Measurements from ENCODE around the gene OR11H6. TPM values are rescaled to one million over a fixed set of nuclear protein-coding genes. Genes with fewer than 3 reads are reported as not detected.

OR11H6 gene
- total RNA-seq, 4 donors from 2014 or later: not detected

DNA sequence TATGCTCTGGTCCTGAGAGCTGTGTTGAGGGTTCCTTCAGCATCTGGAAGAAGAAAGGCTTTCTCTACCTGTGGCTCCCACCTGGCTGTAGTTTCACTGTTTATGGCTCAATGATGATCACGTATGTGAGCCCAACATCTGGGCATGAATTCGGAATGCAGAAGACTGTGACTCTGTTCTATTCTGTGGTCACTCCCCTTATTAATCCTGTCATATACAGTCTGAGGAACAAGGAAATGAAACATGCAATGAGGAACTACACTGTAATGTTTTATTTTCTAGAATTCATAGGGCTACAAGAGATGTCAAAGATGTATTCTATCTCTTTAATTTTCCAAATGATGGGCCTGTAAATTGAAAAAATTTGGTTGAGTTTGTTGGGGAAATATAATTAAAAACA lies 43.6 kb upstream of the OR11H6 start:
- no peaks in the 10 kb centered on the region for H3K27me3 ChIP-seq
- no peaks in the 10 kb centered on the region for H3K9me3 ChIP-seq
- H3K4me3 ChIP-seq: no peak overlapping the region
- WGBS, 2 donors (ENCODE audit: low coverage in 1 of 2): 45 to 63% methylated on average over 2 of the region's 2 CpGs
- TF ChIP-seq, protein P1, sequence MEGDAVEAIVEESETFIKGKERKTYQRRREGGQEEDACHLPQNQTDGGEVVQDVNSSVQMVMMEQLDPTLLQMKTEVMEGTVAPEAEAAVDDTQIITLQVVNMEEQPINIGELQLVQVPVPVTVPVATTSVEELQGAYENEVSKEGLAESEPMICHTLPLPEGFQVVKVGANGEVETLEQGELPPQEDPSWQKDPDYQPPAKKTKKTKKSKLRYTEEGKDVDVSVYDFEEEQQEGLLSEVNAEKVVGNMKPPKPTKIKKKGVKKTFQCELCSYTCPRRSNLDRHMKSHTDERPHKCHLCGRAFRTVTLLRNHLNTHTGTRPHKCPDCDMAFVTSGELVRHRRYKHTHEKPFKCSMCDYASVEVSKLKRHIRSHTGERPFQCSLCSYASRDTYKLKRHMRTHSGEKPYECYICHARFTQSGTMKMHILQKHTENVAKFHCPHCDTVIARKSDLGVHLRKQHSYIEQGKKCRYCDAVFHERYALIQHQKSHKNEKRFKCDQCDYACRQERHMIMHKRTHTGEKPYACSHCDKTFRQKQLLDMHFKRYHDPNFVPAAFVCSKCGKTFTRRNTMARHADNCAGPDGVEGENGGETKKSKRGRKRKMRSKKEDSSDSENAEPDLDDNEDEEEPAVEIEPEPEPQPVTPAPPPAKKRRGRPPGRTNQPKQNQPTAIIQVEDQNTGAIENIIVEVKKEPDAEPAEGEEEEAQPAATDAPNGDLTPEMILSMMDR (IDR thresholded peaks at IDR 0.05): no peak
- no peak for TF ChIP-seq POLR2AphosphoS5 (IDR thresholded peaks at IDR 0.05)
- TF ChIP-seq EP300 (IDR thresholded peaks at IDR 0.05; ENCODE audit: low read depth): no peak
- no peak for TF ChIP-seq POLR2A (IDR thresholded peaks at IDR 0.05)
- intact Hi-C loops (cut with DNase I; ENCODE audit: low total_unique reads) (no loop called here), in situ Hi-C loops (cut with MboI; ENCODE audit: low pct_ligation_motif_present in 1 of 4, low pct_unique_long_range_greater_than_20kb in 1 of 4, low sequenced_read_pairs in 3 of 4) (no loop called here)
- no peak for DNase-seq
- no peaks in the 10 kb centered on the region for H3K4me1 ChIP-seq
- H3K27ac ChIP-seq: peak overlapping the region in 1 of 4 donors; percentile 25
- H3K36me3 ChIP-seq: no peaks in the 10 kb centered on the region

DNA sequence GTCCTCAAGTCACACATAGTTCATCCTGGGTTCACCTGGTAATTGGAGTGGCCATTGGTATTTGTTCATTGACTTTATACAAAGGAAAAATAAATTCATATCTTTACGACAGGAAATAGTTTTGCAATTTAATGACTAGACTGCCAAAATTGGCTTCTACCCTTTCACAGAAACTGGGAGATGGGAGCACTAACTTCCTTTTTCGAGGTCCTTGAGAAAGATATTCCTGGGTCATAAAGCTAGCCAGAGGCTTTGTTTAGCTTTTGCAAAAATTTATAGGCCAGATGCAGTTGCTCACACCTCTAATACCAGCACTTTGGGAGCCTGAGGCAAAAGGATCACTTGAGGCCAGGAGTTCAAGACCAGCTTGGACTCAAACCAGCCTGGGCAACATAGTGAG lies 43.0 kb upstream of the OR11H6 start:
- no peak for TF ChIP-seq EP300 (IDR thresholded peaks at IDR 0.05; ENCODE audit: low read depth)
- no peak for TF ChIP-seq POLR2AphosphoS5 (IDR thresholded peaks at IDR 0.05)
- TF ChIP-seq, protein P1 (IDR thresholded peaks at IDR 0.05): no peak
- no peak for TF ChIP-seq POLR2A (IDR thresholded peaks at IDR 0.05)
- no peak for DNase-seq
- intact Hi-C loops (cut with DNase I; ENCODE audit: low total_unique reads) (no loop called here), in situ Hi-C loops (cut with MboI; ENCODE audit: low pct_ligation_motif_present in 1 of 4, low pct_unique_long_range_greater_than_20kb in 1 of 4, low sequenced_read_pairs in 3 of 4) (no loop called here)
- Histone ChIP-seq H3K36me3 (no peaks in the 10 kb centered on the region), H3K27me3 (no peaks in the 10 kb centered on the region), H3K4me3 (no peak overlapping the region), H3K9me3 (no peaks in the 10 kb centered on the region), H3K27ac (no peak overlapping the region), H3K4me1 (no peaks in the 10 kb centered on the region)
- 39 to 55% methylated on average over 2 of the region's 2 CpGs for WGBS, 2 donors (ENCODE audit: low coverage in 1 of 2)

DNA sequence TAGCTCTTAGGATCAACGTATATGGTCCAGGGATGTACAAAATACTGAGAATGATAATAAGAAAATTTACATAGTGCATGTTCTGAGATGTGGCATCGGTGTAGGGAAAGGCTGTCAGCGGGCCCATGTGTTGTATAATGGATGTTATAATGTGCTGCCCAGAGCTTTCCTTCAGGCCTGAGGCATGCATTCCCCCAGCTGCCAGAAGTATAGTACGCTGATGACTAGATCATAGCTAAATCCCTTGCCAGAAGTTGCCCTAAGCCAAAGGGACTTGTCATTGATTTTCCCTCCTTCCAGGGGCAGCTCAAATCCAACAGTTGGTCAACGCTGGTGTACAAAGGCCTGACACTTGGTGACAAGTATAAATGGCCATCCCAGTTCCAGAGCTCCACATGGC lies 39.3 kb upstream of the OR11H6 start:
- H3K36me3 ChIP-seq: no peaks in the 10 kb centered on the region
- intact Hi-C loops (cut with DNase I; ENCODE audit: low total_unique reads): no loop called here
- in situ Hi-C loops (cut with MboI; ENCODE audit: low pct_ligation_motif_present in 1 of 4, low pct_unique_long_range_greater_than_20kb in 1 of 4, low sequenced_read_pairs in 3 of 4): no loop called here
- H3K4me1 ChIP-seq: no peaks in the 10 kb centered on the region
- no peaks in the 10 kb centered on the region for H3K27me3 ChIP-seq
- H3K4me3 ChIP-seq: no peak overlapping the region
- 60 to 63% methylated on average over 4 to 5 of the region's 5 CpGs for WGBS, 2 donors (ENCODE audit: low coverage in 1 of 2)
- TF ChIP-seq POLR2A (IDR thresholded peaks at IDR 0.05) (no peak), POLR2AphosphoS5 (IDR thresholded peaks at IDR 0.05) (no peak), EP300 (IDR thresholded peaks at IDR 0.05; ENCODE audit: low read depth) (no peak)
- TF ChIP-seq, protein P1 (IDR thresholded peaks at IDR 0.05): no peak
- H3K9me3 ChIP-seq: no peaks in the 10 kb centered on the region
- H3K27ac ChIP-seq: no peak overlapping the region
- DNase-seq: no peak

DNA sequence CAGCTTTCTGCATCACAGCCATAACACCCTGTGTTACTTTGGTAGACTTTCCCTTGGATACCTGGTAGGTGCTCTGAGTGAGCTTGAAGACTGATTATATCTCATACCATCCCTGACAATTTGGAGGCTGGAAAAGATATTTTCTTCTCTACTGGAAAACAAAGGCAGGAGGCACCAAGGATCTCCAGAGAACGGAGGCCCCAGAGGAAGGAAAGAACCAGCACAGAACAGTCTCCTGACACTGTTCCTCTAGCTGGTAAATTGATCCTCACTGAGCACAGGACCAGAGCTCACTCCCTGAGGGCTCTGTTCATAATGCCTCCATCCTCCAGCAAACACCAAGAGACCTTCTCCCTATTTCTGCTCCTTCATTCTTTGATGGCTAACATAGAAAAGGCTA lies 32.9 kb upstream of the OR11H6 start, which contains the start of gene OR11G2:
TSS of gene OR11G2 (plus strand) at position 301 of the 400 bp plus-strand sequence. CDS start 6,542 bp downstream, outside the sequence.
- DNase-seq: no peak
- no peak within 1 kb of the TSS for H3K27ac ChIP-seq
- no peaks in the 10 kb centered on the region for H3K9me3 ChIP-seq
- no peak within 1 kb of the TSS for H3K4me3 ChIP-seq
- 47% methylated on average over 1 of the region's 1 CpG; no CpG with 5 or more reads in 1 of the 2 donors for WGBS, 2 donors (ENCODE audit: low coverage in 1 of 2)
- H3K4me1 ChIP-seq: no peaks in the 10 kb centered on the region
- intact Hi-C loops (cut with DNase I; ENCODE audit: low total_unique reads) (no loop called here), in situ Hi-C loops (cut with MboI; ENCODE audit: low pct_ligation_motif_present in 1 of 4, low pct_unique_long_range_greater_than_20kb in 1 of 4, low sequenced_read_pairs in 3 of 4) (no loop called here)
- H3K36me3 ChIP-seq: no peaks in the 10 kb centered on the region
- H3K27me3 ChIP-seq: no peaks in the 10 kb centered on the region
- TF ChIP-seq EP300 (IDR thresholded peaks at IDR 0.05; ENCODE audit: low read depth) (no peak), POLR2AphosphoS5 (IDR thresholded peaks at IDR 0.05) (no peak), POLR2A (IDR thresholded peaks at IDR 0.05) (no peak)
- TF ChIP-seq, protein P1 (IDR thresholded peaks at IDR 0.05): no peak
